GM21619 (cell line): Measurements from ENCODE around the gene ANXA2.
A peak's percentile ranks its signal among the peaks of the same experiment; 100 is the strongest.

Source experiments
- ATAC-seq: cut with Tn5 transposase; IDR thresholded peaks from one replicate; pipeline ENCODE4 v1.9.1; 2021; ENCODE audit not compliant: unreplicated experiment

Gene ANXA2

GRCh38 chr15:60390871-60391501, 6.8 kb downstream of the ANXA2 start:
- no peak for ATAC-seq

DNA sequence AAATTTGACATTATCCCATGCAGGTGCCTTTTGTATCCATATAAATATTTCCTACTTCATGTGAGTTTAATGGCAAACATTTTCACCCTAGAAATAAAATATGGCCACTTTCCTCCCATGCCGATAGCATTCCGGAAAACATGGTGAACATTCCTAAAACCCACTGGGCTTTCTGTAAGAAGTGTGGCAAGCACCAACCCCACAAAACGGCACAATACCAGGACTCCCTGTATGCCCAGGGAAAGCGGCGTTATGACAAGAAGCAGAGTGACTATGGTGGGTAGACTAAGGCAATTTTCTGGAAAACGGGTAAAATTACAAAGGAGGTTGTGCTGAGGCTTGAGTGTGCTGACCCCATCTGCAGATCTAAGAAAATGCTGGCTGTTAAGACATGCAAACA, 7.6 kb downstream of the ANXA2 start:
- ATAC-seq = no peak

- peak; percentile 67 for ATAC-seq
Measured at GRCh38 chr15:60389261-60390077, 8.3 kb downstream of the ANXA2 start.

DNA sequence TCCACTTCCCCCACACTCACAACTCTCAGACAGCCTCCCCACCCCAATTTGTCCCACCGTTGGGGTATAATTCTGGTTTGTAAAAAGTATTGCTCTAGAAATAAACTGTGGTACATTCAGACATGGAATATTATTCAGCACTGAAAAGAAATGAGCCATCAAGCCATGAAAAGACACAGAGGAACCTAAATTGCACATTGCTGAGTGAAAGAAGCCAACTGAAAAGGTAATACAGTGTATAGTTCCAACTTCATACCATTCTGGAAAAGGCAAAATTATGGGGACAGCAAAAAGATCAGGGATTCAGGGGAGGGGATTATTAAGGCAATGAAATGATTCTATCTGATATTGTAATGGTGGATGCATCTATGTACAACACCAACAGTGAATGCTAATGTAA, 10.5 kb downstream of the ANXA2 start:
- no peak for ATAC-seq

DNA sequence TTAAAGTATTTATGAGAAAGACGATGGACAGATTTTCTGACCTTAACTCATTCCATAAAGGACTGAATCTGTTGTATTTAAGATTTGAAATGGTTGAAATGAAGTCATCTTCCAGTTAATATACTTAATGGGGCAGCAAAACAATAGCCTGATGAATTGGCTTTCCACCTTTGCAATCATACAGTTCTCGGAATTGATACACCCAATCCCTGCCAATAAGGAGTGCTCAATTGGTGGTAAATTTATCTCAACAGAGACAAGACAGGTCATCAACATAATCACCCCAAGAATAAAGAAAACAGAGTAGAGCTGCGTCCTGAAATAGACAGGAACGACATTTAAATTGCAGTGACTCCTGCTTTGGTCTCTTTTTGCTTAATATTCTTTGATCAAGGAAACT, 11.2 kb downstream of the ANXA2 start:
- no peak for ATAC-seq

DNA sequence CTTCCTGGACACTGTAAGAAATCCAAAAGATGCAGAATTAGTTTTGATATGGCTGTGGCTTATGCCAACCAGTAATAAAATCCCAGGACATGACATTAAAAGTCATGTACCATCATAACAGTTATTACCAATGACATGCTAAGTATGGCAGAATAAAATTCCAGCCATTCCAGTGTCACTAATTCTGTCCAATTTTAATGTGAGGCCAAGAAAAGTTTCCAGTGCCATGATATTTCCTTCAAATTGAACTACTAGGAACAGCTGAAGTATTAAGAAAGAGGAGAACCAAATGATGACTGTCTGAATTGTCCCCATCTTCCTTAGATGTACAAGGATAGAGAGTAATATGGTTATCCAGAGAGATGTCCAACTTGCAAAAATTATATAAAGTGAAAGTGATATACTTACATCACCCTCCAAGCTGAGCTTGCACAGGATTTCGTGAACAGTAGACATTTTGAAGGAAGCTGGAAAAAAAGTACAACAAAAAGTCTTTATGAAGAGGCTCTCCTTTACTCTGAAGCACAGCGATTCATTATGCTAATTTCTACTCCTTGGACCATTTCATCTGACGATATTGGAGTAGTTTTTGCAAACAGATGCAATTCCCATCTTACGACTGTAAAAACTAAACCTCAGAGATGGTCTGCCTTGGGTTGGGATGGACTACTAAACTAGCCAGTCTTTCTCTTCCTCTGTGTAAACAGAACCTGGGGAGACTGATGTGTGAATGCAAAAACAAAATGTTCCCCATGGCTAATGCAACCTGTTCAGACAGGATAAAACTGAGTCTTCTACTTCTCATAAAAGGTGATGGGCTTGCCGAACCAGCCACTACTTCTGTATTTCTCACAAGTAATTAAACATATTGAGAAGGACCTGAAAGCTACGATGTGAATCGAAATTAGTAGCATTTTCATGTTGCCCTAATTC, 11.9 kb downstream of the ANXA2 start:
- ATAC-seq = no peak

GRCh38 chr15:60384526-60385126, 13.2 kb downstream of the ANXA2 start:
- ATAC-seq = no peak

GRCh38 chr15:60384053-60384452, 13.7 kb downstream of the ANXA2 start:
- ATAC-seq = no peak

DNA sequence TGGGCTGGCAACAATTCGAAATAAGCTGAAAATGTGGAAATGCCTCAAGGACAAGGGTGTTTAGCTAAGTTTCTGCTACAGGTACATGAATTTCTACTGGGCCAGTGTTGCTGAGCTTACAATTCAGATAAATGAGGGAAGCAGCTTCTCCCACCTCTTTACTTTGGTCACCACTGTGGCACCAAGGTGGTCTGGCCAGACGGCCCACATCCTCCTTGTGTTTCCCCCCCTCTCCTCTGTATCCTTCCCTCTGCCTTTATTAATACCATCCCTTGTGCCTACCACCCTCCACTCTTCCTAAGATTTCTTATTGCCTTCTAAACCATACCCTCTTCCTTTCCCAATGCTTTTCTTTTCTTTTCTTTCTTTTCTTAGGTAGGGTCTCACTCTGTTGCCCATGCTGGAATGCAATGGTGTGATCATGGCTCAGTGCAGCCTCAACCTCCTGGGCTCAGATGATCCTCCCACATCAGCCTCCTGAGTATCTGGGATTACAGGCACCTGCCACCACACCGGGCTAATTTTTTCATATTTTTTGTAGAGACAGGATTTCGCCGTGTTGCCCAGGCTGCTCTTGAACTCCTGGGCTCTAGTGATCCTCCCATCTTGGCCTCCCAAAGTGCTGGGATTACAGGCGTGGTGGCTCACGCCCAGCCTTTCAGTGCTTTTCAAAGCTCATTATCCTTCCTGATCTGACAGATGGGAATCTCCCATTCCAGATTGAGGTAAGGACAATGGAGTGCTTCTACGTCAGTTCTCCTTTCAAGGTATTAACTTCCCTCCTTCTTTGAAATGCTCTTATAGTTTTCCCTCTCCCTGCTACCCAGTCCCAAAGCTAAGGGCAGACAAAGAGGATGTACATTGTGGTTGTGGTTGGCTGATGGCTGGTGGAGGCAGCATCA, 14.8 kb downstream of the ANXA2 start:
- no peak for ATAC-seq

DNA sequence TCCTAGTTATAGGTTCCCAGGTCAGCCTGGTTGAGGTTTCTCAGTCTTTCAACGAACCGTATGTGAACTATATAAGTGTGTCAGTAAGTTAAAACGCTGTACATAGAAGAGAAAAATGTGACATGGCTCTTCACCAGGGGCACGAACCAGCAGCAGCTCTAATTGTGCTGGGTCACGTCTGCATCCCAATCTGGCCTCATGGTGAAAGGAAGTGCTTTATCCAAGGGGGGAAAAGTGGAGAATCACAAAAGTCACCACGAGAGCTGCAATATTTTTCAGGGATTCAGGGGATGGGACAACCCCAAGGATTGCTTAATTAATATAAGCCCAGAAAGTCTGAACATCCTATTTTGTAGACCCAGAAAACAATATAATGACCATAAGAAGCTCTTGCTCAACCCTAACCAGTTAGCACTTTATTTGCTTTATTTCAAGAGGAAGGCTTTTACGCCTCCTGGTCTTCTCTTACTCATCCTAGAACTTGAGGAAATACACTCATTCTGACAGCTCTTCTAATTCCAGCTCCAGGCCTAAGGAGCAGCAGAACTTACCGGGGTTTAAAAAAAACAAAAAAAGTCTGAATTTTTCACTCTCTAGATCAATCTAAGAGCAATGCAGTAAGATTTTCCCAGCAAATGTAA, 16.5 kb downstream of the ANXA2 start:
- no peak for ATAC-seq

DNA sequence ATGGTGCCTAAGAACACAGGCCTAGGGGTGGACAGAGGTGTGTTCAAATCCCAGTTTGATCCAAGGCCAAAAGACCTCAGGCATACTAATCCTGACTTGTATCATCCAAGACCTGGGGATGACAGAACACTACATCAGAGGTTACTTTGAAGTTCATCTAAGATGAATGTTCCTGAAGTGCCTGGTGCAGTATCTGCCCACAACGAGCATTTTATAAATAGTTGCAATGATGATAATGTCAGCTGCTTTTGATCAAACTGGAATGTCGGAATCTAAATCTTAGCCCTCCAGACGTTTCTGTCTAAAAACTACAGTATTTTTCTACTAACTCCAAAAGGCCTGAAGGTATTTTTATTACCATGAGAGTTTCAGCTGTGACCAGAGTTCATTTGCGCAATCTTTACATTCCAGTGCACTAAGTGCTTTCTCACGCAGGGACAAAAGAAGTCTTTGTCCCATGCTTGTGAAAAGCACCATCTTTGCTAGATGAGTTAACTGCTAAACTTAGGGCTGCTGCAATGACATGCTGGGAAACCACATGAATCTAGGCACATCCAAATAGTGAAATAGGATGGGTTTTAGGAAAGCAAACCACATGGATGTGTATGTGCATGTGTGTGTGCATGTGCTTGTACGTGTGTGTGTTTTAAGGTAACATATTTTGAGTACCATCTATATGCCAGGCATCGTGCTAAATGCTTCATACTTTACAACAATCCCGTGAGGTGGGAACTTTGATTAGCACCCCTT, 18.1 kb downstream of the ANXA2 start:
- ATAC-seq = no peak

DNA sequence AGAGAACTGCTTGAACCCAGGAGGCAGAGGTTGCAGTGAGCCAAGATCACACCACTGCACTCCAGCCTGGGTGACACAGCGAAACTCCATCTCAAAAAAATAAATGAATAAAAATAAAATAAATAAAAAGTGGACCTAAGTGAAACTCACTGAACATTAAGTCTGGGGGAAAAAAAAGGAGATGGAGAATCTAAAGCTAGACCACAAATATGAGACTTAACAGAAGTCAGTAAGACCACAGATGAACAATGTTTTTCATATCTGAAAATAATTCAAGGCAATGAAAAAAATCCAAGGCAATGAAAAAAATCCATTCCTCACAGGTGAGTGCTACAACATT, 18.6 kb downstream of the ANXA2 start:
- ATAC-seq = no peak

- ATAC-seq = no peak
Measured at GRCh38 chr15:60376677-60377095, 21.1 kb downstream of the ANXA2 start.

GRCh38 chr15:60375306-60375705, 22.5 kb downstream of the ANXA2 start:
- no peak for ATAC-seq

GRCh38 chr15:60374628-60375081, 23.1 kb downstream of the ANXA2 start:
- ATAC-seq = no peak

GRCh38 chr15:60374209-60374608, 23.6 kb downstream of the ANXA2 start:
- ATAC-seq = no peak

DNA sequence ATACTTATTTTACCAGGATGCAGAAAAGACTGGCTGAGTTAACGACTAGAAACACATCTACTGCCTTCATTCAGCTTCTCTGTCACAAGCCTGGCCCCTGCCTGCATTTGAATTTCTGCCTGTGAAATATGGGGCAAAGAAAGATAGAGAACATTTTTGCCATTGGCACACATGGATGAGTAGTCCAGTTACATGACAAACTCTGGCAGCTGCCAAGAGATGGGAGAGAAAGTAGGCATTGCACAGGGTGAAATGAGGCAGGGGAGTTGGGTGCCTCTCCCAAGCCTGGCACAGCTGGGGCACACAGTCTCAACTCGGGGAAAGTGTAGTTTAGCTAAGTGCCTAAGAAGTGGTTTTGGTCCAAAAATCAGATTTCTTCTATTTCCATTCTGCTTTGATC, 24.0 kb downstream of the ANXA2 start:
- no peak for ATAC-seq

- no peak for ATAC-seq
Measured at GRCh38 chr15:60373327-60373726, 24.5 kb downstream of the ANXA2 start.

DNA sequence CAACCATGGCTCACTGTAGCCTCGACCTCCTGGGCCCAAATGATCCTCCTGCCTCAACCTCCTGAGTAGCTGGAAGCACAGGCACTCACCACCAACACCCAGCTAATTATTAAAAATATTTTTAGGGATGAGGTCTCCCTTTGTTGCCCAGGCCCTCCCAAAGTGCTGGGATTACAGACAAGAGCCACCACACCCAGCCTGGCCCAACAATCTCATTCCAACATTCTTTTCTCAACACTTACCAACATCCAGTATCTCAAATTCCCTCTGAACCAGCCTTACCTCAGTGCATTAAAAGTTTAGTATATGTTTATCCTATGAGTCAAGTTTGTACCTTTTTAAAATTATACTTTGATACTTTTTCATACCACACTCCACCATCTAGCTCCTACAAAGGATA, 25.0 kb downstream of the ANXA2 start:
- ATAC-seq = no peak
